Hematopoietic multipotent progenitor cell (in vitro differentiated cells): ENCODE data around the gene NDUFC2. TPM values are rescaled to one million over a fixed set of nuclear protein-coding genes. Genes with fewer than 3 reads are reported as not detected.
"Not testable (repeated sequence)": the region's sequence is repeated elsewhere in the genome, so short reads cannot be mapped to it uniquely, and the experiment has no call there.

ENCODE experiments used
- DNase-seq, 3 donors: peaks; one replicate each; pipeline ENCODE4 v3.0.0-alpha.2; 2011 to 2015; ENCODE audit warnings: low read depth in 2 of 3, low spot score in 2 of 3
- total RNA-seq: library from RNA; depleted of rRNA; stranded (reverse); fragments of >200 nt; gene quantifications from one replicate; pipeline ENCODE4 v1.2.3, GENCODE V29; 2012

The NDUFC2 gene
- total RNA-seq, result 73.5 TPM

DNA sequence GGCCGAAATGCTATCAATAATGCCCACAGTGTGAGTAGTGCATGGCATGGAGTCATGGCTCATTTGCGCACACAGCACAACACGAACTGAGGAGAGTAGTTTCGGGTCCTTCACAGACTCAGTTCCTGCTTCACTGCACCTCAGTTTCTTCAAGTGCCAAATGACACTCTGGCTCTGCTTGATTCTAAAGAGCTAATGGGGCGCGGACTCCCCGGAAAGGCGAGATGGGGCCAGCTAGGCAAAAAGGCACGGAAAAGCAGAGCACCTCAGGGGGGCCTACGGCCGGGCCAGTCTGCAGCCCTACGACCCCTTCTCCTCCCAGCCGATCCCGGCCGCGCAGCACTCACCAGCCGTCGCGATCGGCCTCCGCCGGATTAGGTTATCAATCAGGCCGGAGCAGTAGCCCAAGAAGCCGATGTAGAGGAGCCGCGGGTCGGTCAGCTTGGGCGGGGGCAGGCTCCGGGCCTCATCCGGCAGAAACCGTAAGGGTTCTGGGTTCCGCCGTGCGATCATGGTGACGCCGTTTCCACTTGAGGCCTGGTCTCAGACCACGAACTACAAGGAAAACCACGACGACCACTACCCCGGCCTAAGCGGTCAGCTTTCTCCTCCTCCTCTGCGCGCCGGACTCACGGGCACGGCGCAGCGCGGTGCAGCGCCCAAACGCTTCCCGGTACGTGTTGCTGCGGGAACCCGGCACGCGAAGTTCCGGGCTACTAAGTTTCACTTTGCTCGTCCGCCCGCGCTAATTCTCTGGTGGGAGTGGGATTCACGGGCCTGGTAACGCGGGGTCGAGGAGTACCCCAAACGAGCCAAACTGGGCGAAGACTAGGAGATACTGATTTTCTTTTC is at the start of gene NDUFC2:
Gene NDUFC2 (minus strand): TSS at position 631 of the 852 bp plus-strand sequence. CDS start 118 bp downstream, at position 513.
- peak; percentile 45 to 71 (median 65) for DNase-seq

- DNase-seq, result no peak
These were observed 47.7 kb upstream of the NDUFC2 start for GRCh38 chr11:78127403-78127802.

- no peak for DNase-seq
These were observed 33.1 kb upstream of the NDUFC2 start for GRCh38 chr11:78112582-78113275.

GRCh38 chr11:78111298-78111697 is 31.6 kb upstream of the NDUFC2 start:
- no peak for DNase-seq

- DNase-seq, result no peak
These were observed 31.2 kb upstream of the NDUFC2 start for GRCh38 chr11:78110830-78111229.

GRCh38 chr11:78110351-78110750 is 30.7 kb upstream of the NDUFC2 start:
- no peak for DNase-seq

DNA sequence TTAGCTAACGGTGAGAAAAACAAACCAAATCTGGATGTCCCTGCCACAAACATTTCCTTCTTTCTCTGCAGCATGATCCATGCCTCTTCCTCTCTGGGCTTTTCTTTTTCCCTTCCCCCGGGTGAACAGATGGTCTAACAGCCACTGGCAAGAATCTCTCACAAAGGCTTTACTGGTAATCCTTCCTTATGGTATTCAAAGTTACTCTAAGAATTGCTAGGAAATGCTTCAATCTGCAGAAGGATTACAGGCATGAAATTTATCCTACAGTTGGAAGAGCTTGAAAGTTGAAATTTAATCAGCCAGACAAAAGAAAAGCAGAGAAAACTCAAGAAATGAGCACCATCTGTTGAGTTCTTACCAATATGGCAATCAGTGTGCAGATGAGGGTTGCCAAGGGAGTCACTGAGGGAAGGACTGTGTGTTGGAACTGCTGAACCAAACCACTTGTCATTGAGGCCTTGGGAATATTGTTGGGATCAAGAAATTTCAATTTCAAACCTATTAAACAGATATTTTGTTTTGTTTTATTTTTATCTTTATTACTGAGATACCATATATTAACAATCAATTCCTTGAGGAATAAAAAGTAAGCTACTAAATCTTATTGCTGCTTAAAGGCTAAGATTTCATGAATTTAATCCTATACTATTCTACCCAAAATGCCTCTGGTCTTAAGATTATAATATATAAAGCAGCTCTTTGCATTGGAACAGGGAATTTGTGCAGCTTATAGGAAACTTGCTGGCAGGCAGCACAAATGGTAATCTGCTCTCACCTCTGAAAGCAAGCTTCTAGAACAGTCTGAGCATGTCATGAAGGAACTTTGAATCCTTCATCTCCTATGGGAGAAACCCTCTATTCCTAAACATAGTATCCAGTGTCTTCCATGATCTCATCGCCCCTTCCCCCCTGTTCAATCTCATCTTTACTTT is 29.7 kb upstream of the NDUFC2 start:
- no peak for DNase-seq

DNA sequence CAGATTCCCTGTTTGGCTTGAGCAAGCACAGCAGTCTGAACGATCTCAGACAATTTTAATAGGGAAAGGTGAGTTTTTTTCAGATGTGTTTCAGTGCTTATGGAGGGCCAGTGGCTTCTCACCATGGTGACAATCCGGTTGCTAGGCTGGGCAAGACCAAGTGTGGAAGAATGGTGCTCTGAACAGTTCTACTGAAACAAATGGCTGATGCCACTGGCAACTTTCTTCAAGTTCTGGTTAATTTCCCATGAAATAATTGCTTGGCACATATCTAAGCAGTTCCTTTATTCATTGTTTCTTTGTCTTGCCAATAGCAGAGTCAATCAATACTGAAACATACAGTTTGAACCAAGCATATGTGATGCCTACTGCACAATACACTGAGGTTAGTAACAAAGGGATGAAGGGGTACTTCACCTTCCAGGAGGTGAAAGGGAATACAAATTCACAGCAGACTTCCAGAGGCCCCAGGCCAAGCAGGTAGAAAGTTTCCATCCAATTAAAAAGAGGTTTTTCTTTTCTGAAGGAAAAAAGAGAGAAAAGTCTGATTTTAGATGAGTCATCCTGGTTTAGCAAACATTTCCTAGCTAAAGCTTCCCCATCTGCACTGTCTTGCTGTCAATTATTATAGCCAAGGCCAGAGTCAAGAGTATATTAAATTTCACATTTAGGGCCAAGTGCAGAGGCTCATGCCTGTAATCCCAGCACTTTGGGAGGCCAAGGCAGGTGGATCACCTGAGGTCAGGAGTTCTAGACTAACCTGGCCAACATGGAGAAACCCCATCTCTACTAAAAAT is 21.2 kb upstream of the NDUFC2 start:
- DNase-seq, result no peak

DNA sequence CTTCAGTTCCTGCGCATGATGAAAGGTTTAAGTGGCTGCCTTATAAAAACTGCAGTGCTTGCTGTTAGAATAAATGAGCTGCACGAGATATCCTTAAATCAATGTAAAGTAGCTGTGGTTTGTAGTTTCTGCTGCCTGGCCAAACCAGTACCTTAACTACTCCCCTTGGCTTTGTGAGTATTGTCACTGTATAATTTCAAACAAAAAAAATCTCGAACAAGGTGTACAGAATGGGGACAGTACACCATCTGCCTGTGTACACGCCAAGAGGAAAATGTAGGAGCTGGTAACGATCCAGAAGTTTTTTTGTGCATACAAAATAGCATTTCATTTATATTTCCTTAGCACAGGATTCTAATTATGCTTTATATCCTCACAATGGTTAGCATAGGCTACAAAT is 20.6 kb upstream of the NDUFC2 start:
- no peak for DNase-seq

DNA sequence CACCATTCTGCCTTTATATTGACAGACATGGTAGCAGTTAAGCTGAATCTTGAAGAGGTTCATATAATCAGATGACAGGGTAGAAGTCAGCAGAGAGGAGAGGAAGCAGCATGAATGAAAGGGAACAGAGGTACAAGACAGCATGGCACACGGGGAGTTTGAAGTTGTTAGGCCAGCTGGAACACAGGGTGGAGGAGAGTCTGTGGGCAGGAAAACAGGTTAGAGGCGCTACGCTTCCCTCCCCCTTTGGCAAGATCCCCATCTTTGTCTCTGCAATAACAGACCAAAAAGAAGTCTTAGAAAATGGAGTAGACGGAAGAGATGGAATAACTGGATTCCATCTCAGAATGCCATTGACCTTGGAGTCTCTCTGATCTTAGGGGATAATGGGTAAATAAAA is 20.0 kb upstream of the NDUFC2 start:
- no peak for DNase-seq

- DNase-seq, result no peak
These were observed 18.2 kb upstream of the NDUFC2 start for GRCh38 chr11:78097666-78098385.

GRCh38 chr11:78094250-78094649 is 14.6 kb upstream of the NDUFC2 start:
- no peak for DNase-seq

DNA sequence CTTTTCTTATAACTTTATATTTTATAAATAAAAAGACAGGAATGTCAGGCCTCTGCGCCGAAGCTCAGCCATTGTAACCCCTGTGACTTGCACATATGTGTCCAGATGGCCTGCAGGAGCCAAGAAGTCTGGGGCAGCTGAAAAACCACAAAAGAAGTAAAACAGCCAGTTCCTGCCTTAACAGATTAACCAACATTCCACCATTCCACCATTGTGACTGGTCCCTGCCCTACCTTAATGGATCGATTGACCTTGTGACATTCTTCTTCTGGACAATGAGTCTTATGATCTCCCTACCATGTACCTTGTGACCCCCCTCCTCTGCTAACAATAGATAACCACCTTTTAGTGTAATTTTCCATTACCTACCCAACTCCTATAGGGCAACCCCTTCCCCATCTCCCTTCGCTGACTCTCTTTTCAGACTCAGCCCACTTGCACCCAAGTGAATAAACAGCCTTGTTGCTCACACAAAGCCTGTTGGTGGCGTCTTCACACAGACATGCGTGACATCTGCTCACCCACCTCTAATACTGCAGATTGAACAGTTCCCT is 6.9 kb upstream of the NDUFC2 start:
- DNase-seq, result not testable (repeated sequence)

GRCh38 chr11:78085972-78086371 is 6.3 kb upstream of the NDUFC2 start:
- DNase-seq, result no peak

- DNase-seq, result not testable (repeated sequence)
These were observed 4.8 kb upstream of the NDUFC2 start for GRCh38 chr11:78084506-78084905.

DNA sequence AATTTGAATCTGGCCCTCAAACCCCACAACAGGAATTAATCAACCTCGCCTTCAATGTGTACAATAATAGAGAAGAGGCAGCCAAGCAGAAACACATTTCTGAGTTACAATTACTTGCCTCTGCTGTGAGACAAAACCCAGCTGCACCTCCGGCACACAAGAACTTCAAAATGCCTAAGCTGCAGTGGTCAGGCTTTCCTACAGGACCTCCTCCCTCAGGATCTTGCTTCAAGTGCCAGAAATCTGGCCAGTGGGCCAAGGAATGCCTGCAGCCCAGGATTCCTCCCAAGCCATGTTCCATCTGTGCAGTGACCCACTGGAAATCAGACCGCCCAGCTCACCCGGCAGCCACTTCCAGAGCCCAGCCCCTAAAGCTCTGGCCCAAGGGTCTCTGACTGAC is 3.4 kb upstream of the NDUFC2 start:
- DNase-seq, result no peak

DNA sequence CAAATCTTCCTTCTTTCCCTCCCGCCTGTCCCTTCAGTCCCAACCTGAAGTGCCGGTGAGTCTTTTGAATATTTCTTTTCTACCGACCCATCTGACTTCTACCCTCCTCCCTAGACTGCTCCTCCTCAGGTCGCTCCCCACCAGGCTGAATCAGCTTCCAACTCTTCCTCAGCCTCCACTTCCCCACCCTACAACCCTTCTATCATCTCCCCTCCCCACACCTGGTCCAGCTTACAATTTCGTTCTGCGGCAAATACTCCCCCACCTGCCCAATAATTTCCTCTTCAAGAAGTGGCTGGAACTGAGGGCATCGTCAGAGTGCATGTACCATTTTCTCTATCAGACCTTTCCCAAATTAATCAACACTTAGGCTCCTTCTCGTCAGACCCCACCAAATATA is 2.5 kb upstream of the NDUFC2 start:
- DNase-seq, result no peak

GRCh38 chr11:78081583-78081982 is 1.9 kb upstream of the NDUFC2 start:
- no peak for DNase-seq

GRCh38 chr11:78080818-78081495 is 1.3 kb upstream of the NDUFC2 start:
- DNase-seq, result peak in 2 of 3 donors; percentile 55 to 86
